Embryonic facial prominence (tissue), 1 donor: ENCODE results near the gene SERPINA1.
A peak's percentile ranks its signal among the peaks of the same experiment; 100 is the strongest.
"Not testable (repeated sequence)": the region's sequence is repeated elsewhere in the genome, so short reads cannot be mapped to it uniquely, and the experiment has no call there.

Experiments
- DNase-seq: peaks from one replicate; pipeline ENCODE4 v3.0.0-alpha.2; 2016; ENCODE audit errors: extremely low spot score

The SERPINA1 gene

DNA sequence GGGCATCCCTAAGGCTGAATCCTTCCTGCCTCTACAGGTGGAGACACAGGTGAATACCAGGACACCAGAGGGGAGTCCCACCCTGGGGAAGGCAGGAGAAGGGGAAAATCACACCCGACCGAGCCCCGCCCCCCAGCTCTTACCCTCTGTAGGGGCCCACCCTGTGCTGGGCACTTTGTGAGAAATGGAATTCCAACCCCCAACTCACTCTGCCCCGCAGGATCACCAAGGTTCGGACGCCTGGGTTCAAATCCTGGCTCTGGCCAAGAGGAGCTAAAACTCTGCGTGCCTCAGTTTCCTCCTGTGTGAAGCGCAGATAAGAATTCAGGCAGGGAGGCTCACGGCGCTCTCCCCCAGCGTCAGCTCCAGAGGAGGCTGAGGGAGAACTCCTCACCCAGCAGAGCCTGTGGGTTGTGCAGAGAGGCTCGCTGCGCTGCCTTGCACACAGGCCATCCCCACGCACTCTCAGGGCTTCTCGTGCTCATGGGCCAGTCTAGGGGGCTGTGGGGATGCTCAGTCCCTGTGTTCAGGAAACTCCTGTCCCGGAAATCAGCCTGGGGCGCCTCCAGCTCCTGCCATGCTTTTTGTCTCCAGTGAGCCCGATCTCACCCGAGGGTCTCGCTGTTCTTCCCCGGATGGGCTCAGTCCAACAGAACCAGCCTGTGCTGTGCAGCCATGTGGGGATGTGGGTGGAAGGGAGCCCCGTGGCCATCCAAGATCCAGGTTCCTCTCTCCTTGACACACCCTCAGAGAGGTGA is 18.5 kb downstream of the SERPINA1 start:
- not testable (repeated sequence) for DNase-seq

DNA sequence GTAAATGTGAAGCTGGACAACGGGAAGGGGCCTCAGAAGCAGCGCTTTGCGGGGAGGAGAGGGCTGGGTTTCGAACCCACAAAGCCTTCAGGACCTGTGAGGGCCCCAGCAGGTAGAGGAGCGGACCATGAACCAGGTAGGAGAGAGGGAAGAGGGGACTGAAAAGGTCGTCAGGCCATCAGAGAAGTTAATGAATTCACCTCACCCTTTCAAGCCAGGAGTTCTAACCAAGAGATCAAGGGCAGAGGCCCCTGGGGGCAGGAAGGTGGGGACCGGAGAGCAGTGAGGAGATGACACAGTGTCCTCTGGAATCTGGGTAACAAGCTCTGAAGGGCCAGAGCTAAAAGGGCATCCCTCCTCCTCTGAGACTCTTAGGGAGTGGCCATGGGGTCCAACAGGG is 19.4 kb downstream of the SERPINA1 start:
- no peak for DNase-seq

DNA sequence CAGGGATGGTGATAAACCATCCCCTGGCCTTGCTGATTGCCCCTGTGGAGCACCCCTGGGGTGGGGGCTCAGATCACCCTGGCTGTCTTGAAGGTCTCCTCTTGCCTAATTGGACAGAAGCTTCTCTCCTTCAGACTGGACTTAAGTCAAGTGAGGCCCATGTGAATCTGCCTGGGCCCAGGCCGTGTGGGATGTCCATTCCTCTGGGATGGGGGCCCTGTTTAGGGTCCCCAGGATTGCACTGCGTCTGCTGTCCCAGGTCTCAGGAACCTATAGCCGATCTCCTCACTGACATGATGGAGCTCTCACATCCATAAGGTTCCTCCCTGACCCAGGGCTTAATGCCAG is 20.2 kb downstream of the SERPINA1 start:
- no peak for DNase-seq

DNA sequence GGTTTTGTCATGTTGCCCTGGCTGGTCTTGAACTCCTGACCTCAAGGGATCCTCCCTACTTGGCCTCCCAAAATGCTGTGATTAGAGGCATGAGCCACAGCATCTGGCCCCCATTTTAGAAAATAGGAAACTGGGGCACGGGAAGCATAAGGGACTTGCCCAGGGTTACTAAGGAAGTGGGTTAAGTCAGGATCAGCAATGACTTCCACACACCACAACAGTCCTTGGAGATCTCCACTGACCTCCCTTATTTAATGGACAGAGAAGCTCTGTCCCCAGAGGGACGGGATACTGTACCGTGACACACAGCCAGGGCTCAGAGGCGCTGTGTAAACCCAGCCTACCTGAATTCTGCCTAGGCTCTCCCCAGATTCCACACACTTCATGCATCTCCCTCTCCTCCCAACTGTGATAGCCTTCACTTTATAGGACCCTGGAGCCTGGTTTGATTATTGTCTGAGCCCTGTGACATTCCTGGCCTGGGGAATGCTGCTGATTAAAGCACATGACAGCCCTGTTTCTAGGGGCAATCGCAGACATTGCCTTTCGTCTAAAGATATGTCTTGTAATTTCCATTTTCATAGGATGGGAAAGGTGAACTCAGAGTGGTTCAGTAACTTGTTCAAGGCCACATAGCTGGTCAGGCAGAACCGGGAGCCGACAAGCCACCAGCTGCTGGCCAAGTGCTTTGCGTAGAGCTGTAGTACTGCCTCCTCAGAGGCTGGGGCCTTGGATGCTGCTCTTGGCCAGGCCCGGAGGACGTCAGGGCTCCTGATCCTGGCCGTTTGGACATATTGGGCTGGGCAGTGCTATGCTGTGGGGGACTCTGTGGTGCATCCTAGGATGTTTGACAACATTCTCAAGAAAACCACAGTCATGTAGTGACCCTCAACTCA is 20.8 kb downstream of the SERPINA1 start:
- DNase-seq: no peak

DNA sequence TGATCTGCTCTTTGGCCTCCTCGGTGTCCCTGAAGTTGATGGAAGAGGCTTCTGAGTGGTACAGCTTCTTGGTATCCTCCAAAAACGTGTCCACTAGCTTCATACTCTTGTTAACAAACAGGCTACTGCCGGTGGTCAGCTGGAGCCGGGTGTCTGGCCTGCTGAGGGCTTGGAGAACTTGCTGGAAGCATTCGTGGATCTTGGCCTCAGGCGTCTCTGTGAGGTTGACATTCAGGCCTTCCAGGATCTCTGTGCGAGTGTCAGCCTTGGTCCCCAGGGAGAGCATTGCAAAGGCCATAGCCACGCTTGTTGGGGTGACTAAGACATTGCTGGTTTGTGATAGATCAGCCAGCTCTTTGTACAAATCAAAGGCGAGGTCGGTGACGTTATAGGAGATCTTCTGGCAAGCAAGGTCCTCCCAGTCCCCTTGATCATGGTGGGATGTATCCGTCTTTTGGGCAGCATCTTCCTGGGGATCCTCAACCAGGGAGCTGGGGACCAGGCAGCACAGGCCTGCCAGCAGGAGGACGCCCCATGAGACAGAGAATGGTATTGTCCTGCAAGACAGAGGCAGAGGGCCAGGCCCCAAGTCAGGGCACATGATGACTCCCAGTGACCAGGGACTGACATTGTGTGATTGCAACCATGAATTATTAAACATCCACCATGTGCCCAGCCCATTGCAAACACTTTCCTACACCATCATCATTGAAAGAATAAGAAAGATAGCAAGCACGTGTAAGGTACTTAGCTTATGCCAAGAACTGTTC is 22.1 kb downstream of the SERPINA1 start, which contains the start of gene SERPINA2:
Gene SERPINA2 (minus strand): TSS at position 553 of the 770 bp plus-strand sequence.
- DNase-seq: no peak

DNA sequence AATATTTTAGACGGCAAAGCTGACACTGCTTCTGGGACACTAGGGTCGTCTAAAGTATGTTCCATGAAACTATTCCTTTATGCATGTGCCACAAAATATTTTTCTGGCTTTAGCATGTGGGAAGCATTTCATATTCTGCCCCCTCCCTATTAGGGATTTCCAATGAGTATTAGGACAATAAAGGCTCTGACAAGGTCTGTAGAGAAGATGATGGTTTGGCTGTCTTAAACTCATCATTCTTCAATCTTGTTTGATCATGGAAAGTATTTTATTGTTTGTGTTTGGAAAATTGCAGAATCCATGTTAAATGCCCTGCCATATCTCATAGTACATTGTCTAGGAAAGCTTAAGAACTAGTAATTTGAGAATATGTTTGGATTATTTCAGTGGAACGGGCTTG is 22.8 kb downstream of the SERPINA1 start:
- DNase-seq: no peak

DNA sequence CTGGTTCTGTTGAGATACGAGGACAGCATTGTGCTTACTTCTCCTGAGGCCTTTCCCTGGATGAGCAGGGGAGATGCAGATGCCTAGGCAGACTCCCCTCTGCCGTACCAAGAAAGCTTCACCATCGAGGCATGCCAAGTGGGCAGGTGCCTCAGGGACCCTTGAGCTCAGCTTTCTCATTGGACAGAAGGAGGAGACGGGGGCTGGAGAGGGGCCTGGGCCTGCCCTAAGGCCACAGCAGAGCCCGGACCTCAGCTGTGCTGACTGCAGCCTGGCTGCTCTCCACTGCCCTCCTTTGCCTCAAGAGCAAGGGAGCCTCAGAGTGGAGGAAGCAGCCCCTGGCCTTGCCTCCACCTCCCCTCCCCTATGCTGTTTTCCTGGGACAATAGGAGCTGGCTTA is 23.4 kb downstream of the SERPINA1 start:
- DNase-seq: no peak

DNA sequence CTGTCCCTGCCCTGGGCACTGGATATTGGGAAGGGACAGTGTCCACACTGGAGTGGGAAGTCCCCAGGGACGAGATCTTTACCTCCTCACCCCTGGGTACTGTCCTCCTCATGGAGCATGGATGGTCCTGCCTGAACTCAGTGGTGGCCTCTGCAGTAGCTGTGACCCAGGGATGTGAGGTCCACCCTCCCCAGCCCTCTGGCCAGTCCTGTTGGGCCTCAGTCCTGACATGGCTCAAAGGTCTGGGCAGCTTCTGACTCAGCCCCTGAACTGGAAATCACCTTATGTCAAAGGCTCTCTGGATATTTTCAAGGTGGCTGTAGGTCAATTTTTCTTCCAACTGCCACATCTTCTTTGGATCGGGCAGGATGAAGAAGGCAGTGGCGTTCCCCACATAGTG is 24.4 kb downstream of the SERPINA1 start:
- no peak for DNase-seq

DNA sequence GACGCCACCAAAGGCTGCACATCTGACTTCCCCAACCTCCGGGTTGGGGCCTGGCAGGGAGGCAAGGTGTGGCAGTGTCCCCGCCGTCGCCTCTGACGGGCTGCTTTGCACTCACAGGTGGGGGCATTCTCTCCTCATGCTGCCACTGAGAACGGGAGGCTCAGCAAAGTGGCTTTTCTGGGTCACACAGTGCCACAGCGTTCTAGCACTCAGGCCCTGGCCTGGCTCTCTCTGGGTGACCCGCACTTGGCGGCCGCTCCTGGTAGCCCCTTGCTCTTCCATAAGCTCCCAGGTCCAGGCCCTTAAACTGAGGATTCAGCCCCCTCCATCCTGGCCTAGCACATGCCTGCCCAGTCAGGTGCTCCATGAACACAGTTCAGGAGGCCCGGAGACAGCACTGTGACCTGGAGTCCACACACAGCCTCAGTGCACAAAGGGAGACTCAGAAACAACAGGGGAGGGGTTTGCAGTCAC is 25.2 kb downstream of the SERPINA1 start:
- DNase-seq: no peak

DNA sequence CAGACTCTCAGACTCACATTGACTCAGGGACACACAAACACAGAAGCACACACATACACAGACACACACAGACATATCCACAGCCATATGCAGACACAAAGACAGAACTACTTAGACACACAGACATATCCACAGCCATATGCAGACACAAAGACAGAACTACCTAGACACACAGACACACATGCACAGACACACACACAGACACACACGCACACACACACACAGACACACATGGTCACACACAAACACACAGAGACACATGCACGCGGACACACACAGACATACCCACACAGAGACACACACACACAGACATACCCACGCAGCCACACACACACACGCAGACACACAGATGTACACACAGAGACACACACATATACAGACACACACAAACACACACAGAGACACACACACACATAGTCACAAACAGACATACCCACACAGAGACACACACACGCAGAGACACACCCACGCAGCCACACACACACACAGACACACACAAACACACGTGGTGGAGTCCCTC is 25.7 kb downstream of the SERPINA1 start:
- no peak for DNase-seq

DNA sequence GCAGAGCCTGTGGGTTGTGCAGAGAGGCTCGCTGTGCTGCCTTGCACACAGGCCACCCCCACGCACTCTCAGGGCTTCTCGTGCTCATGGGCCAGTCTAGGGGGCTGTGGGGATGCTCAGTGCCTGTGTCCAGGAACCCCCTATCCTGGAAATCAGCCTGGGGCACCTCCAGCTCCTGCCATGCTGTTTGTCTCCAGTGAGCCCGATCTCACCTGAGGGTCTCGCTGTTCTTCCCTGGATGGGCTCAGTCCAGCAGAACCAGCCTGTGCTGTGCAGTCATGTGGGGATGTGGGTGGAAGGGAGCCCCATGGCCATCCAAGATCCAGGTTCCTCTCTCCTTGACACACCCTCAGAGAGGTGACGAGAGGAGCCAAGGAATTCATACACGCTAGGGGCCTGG is 26.7 kb downstream of the SERPINA1 start:
- no peak for DNase-seq

DNA sequence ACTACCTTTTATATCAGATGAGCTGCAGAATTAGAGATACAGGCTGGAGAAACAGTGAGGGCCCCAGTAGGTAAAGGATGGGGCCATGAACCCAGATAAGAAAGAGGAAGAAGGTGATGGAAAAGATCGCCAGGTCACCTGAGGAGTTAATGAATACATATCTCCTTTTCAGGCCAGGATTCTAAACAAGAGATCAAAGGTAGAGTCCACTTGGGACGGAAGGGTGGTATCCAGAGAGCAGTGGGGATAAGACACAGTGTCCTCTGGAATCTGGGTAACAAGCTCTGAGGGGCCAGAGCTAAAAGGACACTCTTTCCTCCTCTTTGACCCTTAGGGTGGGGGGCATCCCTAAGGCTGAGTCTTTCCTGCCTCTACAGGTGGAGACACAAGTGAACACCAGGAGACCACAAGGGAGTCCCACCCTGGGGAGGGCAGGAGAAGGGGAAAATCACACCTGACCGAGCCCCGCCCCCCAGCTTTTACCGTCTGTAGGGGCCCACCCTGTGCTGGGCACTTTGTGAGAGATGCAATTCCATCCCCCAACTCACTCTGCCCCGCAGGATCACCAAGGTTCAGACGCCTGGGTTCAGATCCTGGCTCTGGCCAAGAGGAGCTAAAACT is 27.3 kb downstream of the SERPINA1 start:
- DNase-seq: no peak

DNA sequence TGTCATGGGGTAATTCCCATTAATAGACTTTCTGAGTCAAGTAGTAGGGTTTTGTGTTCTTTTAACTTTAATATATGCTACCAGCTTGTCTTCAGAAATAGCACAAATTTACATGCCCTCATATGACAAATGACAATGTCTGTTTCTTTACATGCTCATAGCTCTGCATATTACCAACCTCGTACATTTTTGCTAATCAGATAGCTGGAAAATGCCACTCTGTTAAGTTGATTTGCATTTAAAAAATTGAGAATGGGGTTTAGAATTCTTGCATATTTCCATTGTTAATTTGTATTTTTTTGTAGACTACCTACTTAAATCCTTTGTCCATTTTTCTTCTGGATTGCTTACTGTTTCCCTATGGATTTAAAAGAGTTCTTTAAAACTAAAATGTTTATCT is 31.2 kb downstream of the SERPINA1 start:
- DNase-seq: no peak

DNA sequence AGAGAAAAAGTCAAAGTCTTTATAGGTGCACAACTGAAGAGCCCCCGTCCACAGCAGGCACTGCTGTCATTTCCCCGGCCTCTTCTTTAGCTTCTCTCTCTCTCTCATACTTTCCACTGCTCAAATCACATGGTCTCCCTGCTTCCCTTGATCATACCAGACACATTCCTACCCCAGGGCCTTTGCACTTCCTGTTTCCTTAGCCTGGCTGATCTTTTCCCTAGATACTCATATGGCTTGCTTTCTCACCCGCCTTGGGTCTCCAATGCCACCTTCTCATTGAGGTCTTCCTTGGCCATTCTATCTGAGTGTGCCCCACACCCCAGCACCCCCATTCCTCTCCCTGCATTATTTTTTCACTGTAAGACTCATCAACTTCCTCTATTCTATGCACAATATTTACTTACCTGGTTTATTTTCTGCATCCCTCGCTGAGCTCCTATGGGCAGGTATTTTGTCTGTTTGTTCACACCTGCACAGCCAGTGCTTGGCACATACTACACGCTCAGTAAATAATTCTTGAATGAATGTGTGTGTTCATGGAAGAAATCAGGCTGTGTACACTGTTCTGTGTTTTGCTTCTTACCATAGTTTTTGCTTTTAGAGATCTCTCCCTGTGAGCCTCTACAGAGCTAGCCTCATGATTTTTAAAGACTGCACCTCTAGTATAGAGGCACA is 31.9 kb downstream of the SERPINA1 start:
- no peak for DNase-seq

DNA sequence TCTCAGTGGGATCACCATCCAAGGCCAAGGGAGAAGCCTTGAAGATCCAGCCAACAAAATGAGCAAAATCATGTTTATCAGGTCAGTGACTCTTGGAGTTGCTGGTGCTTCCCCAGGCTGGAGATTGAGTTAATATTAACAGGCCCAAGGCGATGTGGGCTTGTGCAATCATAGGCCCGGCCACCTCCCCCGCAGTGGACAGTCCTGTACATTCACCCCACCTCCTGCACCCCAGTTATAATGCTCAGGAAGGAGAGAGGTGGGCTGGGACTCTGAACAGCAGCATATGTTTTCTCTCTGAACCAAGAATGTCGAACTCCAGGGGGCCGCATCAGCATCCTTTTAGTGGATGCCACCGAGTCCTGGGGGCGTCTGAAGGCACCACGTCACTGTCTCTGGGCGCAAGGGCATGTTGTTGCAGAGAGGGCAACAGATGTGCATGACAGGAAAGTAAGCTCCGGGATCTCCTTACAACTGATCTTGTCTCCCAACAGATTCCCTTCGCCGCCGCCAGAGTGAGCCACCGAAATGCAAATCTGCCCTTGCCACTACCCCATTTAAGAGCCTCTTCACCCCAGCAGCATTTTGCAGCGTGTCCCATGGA is 33.1 kb downstream of the SERPINA1 start:
- peak; percentile 47 for DNase-seq

DNA sequence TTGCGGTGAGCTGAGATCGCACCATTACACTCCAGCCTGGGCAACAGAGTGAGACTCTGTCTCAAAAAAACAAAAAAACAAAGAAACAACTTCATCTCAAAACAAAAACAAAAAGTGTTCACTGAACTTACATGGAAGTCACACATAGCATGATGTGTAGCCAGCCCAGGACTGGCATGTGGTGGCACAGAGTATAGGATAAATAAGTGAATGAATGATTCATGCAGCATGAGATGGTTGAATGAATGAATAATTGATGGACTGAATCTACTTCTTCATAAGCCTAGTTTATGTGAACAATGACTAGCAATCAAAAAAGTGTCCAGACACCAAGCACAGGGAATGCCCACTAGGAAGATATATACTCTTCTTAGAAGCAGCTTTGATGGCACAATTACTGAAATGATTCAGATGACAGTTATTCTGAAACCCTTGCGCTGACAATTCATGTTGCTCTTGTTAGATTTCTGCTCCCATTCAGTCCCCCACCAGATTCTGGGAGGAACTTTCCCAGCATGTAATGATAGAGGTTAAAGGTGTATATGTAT is 33.7 kb downstream of the SERPINA1 start:
- DNase-seq: no peak

DNA sequence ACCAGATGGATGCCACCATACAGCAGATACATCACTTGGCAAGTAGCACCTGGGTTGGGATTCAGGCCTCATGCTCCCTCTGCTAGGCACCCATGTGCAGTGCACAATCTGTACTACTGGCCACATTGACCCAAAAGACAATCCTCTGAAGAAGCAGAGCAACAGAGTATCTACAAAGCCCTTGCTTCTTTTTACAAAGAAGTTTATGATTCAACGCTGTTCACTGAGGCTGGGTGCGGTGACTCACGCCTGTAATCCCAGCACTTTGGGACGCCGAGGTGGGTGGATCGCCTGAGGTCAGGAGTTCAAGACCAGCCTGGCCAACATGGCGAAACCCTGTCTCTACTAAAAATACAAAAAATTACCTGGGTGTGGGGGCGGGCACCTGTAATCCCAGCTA is 34.2 kb downstream of the SERPINA1 start:
- DNase-seq: not testable (repeated sequence)

DNA sequence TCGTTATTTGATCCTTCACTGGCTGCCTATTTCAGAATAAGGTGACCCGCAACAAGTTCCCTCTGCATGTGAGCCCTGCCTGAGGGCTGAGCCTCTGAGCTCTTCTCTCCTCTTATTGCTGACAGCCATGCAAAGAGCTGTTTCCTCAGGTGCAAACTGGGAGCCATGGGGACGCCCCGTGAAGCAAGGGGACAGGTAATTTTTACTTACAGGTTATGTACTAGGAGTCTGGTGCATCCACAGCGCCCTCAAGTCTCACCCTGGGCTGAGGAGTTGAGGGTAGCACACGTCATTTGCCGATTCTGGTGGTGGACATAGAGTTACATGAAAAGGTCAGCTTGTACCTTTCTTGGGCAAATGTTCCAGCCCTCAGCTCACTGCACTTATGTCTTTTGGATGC is 39.1 kb downstream of the SERPINA1 start:
- DNase-seq: no peak

DNA sequence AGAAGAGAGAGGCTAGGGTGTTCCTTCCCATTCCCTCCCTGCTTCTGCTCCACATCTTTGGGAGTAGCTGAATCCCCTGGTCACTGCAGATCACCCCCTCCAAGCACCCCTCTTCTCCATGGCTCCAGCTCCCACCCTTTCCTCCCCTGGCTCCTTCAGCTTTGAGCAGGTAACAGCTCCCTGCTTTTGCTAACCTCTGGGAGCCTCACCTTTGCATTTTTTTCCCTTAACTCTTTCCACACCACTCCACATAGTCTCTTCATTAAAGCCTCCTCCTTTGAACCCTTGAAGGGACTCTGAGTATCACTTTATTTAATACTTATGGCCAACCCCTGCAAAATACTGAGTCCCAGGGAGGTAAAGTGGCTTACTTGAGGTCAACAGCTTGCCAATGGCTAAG is 39.6 kb downstream of the SERPINA1 start:
- no peak for DNase-seq

DNA sequence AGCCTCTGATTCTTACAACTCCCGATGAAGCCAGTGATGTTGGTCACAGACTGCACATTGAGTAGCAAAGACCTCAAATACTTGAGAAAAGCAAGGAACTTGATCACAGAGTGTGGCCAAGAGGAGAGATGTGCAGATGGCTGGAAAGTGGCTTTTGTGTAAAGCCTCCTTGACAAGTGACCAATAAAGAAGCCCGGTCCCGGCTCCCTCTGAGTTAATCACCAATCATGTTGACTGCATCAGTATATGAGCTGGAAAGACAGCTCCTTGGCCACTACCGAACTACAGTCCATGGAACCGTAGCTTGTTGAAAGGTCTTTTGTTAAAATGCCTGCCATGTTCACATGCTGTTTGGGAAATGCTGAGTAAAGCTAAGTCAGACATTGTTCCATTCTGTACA is 41.6 kb downstream of the SERPINA1 start:
- no peak for DNase-seq
